Activated CD8-positive, alpha-beta memory T cell treated with anti-CD3 and anti-CD28 coated beads, Interleukin-2, amount 50 U/mL, for 24 hours (primary cell): ENCODE measurements around the gene SEC63.
"Not testable (repeated sequence)": the region's sequence is repeated elsewhere in the genome, so short reads cannot be mapped to it uniquely, and the experiment has no call there.

Source experiments
- DNase-seq: peaks from one replicate; pipeline ENCODE4 v3.0.0-alpha.2; 2020; ENCODE audit errors: extremely low read depth

SEC63 gene

GRCh38 chr6:107973594-107973993 is 15.6 kb upstream of the SEC63 start:
- DNase-seq: no peak

GRCh38 chr6:107972413-107973096 is 14.5 kb upstream of the SEC63 start:
- DNase-seq: no peak

- no peak for DNase-seq
Observed at GRCh38 chr6:107971181-107971580, 13.2 kb upstream of the SEC63 start.

- no peak for DNase-seq
Observed at GRCh38 chr6:107970255-107970654, 12.2 kb upstream of the SEC63 start.

GRCh38 chr6:107968081-107968480 is 10.1 kb upstream of the SEC63 start:
- DNase-seq: no peak

GRCh38 chr6:107965746-107966145 is 7.7 kb upstream of the SEC63 start:
- DNase-seq: no peak

DNA sequence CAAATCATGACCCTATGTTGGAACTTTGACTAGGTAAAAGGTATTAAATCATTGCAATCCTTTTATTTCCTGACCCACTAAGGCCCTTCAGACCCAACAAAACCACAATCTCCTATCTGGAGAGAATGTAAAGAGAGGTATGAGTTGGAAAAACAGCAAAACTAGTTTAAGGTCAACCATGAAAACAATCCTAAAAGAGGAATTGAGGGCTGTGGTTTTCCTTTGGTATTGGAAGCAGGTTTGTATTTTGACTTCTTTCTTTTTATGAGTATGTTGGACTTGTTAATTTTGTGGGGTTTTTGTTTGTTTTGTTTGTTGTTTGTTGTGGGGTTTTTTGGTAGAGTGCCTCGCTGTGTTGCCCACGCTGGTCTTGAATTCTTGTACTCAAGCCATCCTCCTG is 4.7 kb upstream of the SEC63 start:
- DNase-seq: no peak

DNA sequence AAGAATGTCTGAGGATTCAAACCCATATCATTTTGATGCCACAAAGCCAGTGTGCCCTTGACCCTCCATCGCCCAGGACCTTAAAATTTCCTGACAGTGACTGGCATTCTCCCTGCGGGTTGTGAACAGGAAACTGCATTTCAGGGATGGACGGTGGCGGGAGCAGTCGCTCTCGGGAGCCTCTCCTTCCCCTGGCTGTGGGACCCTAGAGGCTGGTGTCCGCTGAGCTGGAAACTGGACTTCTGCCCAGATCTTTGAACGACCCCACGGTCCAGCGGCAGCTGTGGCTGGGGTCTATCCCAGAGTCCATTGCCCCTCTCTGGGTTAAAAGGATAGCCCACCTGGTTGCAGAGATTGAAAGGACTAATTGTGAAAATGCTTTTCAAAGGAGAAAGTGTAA is 1.4 kb upstream of the SEC63 start:
- no peak for DNase-seq

GRCh38 chr6:107958689-107959362 is 818 bp upstream of the SEC63 start:
- DNase-seq: not testable (repeated sequence)

GRCh38 chr6:107957308-107957908 is 600 bp downstream of the SEC63 start:
- no peak for DNase-seq

DNA sequence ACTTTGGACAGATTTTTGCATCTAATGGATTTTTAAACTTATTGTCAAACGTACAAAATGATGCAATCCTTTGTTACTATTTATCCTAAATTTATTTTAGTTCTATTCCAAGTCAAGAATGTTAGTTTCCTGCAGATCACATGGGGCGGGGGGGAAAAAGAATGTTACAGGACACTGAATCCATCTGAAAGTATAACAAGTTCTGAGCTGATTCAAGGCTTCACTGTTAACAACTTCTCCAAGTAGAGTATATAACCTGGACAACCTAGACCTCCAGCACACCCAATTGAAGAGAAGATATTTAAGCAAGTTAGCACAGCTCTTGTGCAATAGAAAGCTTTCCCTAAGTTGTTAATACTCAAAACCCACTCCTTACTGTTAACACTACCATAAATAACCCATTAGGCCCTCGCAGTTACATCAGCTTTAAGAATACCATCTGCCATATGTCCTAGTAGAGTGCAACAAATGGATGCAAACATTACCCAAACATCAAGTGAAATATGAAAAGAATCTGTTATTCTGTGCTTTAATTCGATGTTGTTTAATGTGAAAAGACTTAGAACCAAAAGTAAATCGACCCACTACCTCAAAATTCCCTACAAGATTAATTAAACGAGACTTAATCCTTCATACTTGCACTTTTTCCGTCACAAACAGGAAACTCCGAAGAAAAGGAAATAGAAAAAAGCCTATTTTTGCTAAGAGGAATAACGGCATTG is 1.3 kb downstream of the SEC63 start:
- DNase-seq: no peak

DNA sequence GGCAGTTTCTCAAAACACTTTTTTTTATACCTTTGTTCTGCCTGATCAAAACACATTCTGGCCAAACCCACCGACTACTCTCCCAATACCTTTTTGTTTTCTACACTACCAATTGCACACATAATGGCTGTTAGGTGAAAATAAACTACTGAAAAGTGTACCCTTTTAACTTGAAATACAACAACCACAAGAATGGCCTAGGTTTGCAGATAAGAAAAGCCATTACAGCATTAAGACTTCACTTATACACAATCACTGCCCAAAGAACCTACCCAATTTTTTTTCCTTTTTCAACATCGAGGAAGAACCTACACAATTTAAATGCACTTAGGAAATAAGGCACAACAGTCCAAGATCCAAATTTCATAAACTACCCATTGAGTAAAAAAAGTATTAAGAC is 1.8 kb downstream of the SEC63 start:
- no peak for DNase-seq

GRCh38 chr6:107953858-107954414 is 4.1 kb downstream of the SEC63 start:
- not testable (repeated sequence) for DNase-seq

- DNase-seq: no peak
Observed at GRCh38 chr6:107943626-107944439, 14.2 kb downstream of the SEC63 start.

- no peak for DNase-seq
Observed at GRCh38 chr6:107942142-107942541, 15.9 kb downstream of the SEC63 start.

GRCh38 chr6:107941627-107942026 is 16.4 kb downstream of the SEC63 start:
- no peak for DNase-seq

DNA sequence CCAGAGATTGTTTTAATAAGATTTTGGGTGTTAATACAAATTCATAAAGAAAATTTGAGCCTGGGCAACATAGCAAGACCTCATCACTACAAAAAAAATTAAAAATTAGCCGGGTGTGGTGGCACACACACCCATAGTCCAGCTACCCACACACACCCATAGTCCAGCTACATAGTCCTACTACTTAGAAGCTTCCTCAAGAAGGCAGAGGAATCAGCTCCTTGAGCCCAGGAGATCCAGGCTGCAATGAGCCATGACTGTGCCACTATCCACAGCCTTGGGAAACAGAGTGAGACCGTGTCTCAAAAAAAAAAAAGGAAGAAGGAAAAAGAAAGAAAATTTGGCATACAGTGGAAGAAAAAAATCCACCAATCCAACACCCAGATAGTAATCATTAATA is 16.8 kb downstream of the SEC63 start:
- no peak for DNase-seq

DNA sequence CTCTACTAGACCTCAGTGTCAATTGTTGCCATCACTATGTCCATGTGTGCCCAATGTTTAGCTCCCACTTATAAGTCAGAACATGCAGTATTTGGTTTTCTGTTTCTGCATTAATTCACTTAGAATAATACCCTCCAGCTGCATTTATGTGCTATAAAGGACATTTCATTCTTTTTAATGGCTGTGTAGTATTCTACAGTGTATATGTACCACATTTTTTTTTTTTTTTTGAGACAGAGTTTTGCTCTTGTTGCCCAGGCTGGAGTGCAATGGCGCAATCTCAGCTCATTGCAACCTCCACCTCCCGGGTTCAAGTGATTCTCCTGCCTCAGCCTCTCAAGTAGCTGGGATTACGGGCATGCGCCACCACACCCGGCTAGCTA is 21.1 kb downstream of the SEC63 start:
- DNase-seq: not testable (repeated sequence)

DNA sequence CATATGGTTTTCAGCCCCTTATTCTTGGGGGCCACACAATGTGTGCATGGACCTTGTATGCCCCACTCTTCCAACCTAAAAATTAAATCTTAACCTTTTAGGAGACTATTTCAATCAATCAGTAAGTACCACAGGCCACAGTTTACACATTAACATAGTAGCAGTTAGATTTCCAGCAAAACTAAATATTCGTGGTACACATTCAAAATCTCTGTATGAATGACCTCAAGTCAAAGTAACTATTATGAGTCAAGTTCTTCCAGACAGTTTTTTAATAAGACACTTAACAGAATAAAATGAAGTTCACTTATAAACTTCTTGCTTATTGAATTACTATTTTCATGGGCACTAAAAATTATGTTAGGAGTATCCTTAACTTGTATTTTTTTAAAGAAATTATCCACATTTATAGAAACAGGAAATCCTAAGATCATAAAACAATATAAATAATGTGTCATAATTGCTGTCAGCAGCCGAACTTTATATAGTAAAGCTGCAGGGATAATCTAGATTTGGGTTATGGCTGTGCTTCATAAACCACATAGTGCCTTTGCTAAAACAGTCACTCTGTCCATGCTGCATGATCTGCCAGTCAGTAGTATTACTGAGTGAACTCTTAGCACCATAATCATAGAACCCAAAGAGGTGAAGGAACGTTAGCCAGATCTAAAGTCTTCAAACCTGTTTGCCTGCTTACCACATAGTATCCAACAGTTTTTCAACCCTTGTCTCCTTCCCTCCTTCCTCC is 21.7 kb downstream of the SEC63 start:
- no peak for DNase-seq

DNA sequence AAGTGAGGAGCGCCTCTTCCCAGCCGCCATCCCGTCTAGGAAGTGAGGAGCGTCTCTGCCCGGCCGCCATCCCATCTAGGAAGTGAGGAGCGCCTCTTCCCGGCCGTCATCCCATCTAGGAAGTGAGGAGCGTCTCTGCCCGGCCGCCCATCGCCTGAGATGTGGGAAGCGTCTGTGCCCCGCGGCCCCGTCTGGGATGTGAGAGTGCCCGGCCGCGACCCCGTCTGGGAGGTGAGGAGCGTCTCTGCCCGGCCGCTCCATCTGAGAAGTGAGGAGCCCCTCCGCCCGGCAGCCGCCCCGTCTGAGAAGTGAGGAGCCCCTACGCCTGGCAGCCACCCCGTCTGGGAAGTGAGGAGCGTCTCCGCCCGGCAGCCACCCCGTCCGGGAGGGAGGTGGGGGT is 23.8 kb downstream of the SEC63 start:
- DNase-seq: not testable (repeated sequence)

GRCh38 chr6:107932580-107932979 is 25.4 kb downstream of the SEC63 start:
- no peak for DNase-seq
